Measurements from ENCODE around the gene TRAPPC2L. TPM values are rescaled to one million over a fixed set of nuclear protein-coding genes. Genes with fewer than 3 reads are reported as not detected.
A peak's percentile ranks its signal among the peaks of the same experiment; 100 is the strongest.

Gene TRAPPC2L
- total and polyA plus RNA-seq, 2 of the 13 experiments (the other 11 are each of a cell fraction or from before 2014, with no cell fraction given) = 96.3 to 107 TPM

- TF ChIP-seq CERS6 (CRISPR knock-in tag; IDR thresholded peaks at IDR 0.05) = no peak
- peak; percentile 20; the same call in 1 of the 2 replicates for TF ChIP-seq ATF2 (CRISPR knock-in tag; IDR thresholded peaks at IDR 0.05)
- TF ChIP-seq ZNF256 (CRISPR knock-in tag; conservative IDR thresholded peaks at IDR 0.05) = peak; percentile 56; the same call in 1 of the 2 replicates
- peak; percentile 62; the same call in 1 of the 2 replicates for TF ChIP-seq ZNF660 (CRISPR knock-in tag; IDR thresholded peaks at IDR 0.05; ENCODE audit: borderline replicate concordance, low read depth)
- TF ChIP-seq ISX (CRISPR knock-in tag; conservative IDR thresholded peaks at IDR 0.05) = no peak
- peak; percentile 81; the same call in 1 of the 2 replicates for TF ChIP-seq IRF9 (CRISPR knock-in tag; IDR thresholded peaks at IDR 0.05; ENCODE audit: borderline replicate concordance)
- TF ChIP-seq RBM22 (optimal IDR thresholded peaks at IDR 0.05; ENCODE audit: low read length) = no peak
- TF ChIP-seq ZSCAN31 (CRISPR knock-in tag; IDR thresholded peaks at IDR 0.05; ENCODE audit: low read depth) = no peak
- TF ChIP-seq ZBTB2 (CRISPR knock-in tag; IDR thresholded peaks at IDR 0.05; ENCODE audit: low read depth) = no peak; the same call in 1 of the 2 replicates
- no peak; the same call in 1 of the 2 replicates for TF ChIP-seq ZBTB43 (CRISPR knock-in tag; conservative IDR thresholded peaks at IDR 0.05)
- TF ChIP-seq CREB1 (IDR thresholded peaks at IDR 0.05) = no peak
- TF ChIP-seq CREB1 (CRISPR knock-in tag; IDR thresholded peaks at IDR 0.05) = no peak
- TF ChIP-seq E2F2 (CRISPR knock-in tag; IDR thresholded peaks at IDR 0.05; ENCODE audit: borderline replicate concordance) = no peak
- TF ChIP-seq GATA4 (IDR thresholded peaks at IDR 0.05; ENCODE audit: borderline replicate concordance, low read depth) = no peak; the same call in 1 of the 2 replicates
- no peak for TF ChIP-seq ZNF451 (CRISPR knock-in tag; IDR thresholded peaks at IDR 0.05)
- no peak; the same call in 1 of the 2 replicates for TF ChIP-seq ZSCAN20 (CRISPR knock-in tag; IDR thresholded peaks at IDR 0.05; ENCODE audit: borderline replicate concordance)
- TF ChIP-seq PBX2 (CRISPR knock-in tag; IDR thresholded peaks at IDR 0.05) = no peak
- no peak for TF ChIP-seq ZNF292 (CRISPR knock-in tag; IDR thresholded peaks at IDR 0.05; ENCODE audit: borderline replicate concordance, low read depth)
- no peak for TF ChIP-seq TARDBP (CRISPR knock-in tag; IDR thresholded peaks at IDR 0.05)
These were observed 45.8 kb upstream of the TRAPPC2L start (continued) for GRCh38 chr16:88810912-88811768.

Measured in HepG2 (cell line).